ENCODE data around the gene CCR8.

GRCh38 chr3:39302178-39302577 lies 27.3 kb upstream of the CCR8 start:
- TF ChIP-seq EZH2 (IDR thresholded peaks at IDR 0.05; ENCODE audit: low read length, unreplicated experiment) = no peak
- TF ChIP-seq, protein P1, sequence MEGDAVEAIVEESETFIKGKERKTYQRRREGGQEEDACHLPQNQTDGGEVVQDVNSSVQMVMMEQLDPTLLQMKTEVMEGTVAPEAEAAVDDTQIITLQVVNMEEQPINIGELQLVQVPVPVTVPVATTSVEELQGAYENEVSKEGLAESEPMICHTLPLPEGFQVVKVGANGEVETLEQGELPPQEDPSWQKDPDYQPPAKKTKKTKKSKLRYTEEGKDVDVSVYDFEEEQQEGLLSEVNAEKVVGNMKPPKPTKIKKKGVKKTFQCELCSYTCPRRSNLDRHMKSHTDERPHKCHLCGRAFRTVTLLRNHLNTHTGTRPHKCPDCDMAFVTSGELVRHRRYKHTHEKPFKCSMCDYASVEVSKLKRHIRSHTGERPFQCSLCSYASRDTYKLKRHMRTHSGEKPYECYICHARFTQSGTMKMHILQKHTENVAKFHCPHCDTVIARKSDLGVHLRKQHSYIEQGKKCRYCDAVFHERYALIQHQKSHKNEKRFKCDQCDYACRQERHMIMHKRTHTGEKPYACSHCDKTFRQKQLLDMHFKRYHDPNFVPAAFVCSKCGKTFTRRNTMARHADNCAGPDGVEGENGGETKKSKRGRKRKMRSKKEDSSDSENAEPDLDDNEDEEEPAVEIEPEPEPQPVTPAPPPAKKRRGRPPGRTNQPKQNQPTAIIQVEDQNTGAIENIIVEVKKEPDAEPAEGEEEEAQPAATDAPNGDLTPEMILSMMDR (conservative IDR thresholded peaks at IDR 0.05; ENCODE audit: low read depth, low read length) = no peak

Data from PC-3 (cell line).